Measurements from ENCODE around the gene RAB36.

The RAB36 gene

DNA sequence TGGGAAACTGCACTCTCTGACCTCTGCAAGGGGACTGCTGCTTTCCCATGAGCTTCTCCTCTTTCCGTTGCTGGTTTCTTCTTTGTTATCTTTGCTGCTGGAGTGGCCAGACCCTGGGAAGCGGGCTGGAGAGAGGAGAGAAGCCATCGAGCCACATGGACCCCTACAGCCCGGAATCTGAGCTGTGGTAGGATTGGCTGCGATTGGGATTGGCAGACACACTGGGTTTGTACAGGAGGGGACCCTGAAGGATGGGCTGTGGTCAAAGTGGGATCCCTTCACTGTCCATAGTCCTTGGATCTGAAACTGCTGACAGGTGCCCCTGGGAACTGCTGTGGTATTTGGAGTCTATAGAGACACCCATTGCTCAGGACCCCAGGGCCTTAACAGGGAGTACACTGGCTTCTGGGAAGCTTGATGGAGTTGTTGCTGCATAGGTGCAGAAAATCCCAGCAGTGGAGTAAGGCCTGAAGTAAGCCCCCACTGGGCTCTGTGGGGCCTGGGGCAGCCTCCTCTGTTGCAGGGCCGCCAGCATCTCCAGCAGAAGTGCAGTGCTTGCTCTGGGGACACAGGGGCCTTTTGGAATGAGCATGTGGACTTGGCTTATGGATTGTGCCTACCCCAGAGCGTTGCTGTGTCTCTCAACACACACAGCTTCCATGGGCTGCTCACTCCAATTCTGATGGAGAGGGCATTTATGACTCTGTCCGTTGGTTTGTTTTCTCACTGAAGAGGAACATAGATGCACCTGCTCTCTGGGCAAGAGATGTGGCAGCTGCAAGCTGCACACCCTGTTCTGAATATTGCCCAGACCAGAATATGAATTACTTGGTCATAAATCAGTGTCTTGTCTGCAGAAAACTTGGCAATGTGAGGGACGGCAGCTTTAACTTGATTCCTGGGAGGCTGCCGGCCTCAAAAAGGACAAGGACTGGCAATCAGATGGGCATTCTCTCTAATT, 67.1 kb downstream of the RAB36 start:
- DNase-seq = no peak

DNA sequence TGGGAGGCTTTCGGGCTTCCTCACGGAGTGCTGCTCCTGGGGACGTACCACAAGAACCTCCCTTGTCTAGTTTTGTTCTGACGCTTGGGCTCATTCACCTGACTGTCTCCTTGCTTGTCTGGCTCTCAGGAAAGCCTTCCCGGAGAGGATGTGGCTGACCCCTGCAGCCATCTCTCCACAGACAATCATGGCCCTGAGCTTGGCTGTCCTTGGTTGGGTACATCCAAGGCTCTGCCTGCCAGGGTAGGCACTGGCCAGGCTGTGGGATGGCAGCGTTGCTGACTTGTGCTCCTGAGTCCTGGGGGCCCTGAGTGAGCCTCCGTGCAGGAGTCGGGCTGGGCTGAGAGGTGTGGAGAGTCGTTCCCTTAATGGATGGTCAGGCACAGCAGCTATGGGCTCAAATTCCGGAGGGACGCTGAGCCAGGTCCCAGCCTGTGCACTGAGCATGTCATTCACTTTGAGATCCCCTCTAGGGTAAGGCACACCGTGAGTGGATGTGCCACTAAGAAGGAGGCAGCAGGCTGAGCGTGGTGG, 67.8 kb downstream of the RAB36 start:
- no peak for DNase-seq

DNA sequence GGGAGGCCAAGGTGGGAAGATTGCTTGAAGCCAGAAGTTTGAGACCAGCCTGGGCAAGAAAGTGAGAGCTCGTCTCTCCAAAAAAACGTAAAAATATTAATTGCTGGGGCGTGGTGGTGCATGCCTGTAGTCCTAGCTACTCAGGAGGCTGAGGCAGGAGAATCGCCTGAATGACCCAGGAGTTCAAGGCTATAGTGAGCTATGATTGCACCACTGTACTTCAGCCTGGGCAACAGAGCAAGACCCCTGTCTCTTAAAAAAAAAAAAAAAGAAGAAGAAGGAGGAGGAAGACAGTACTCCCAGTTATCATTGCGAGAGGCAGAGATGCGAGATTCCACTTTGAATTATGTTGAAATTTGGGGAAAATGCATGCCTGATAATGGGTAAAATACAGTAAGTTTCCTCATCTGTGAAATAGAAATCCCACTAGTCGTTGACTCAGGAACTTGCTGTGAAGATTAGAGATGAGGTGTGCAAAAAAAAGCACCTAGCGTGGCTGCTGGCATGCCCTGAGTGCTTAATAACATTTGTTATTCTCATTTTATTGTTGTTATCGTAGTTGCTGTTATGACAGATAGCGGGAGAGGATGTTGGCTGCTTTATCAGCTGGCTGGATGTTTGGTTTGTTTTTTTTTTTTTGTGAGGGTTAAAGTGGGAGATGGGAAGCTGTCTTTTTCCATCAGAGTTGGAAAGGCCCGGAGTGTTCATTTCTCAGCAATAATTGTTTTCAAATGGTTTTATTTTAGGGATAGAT, 68.5 kb downstream of the RAB36 start:
- no peak for DNase-seq
